Kidney epithelial cell (primary cell): Measurements from ENCODE around the gene EMC6. TPM values are rescaled to one million over a fixed set of nuclear protein-coding genes. Genes with fewer than 3 reads are reported as not detected.
A peak's percentile ranks its signal among the peaks of the same experiment; 100 is the strongest.

Source experiments
- DNase-seq: peaks from one replicate; pipeline ENCODE4 v3.0.0-alpha.2; 2010; ENCODE audit warnings: low read depth
- H3K27me3 ChIP-seq: 2 replicates; pipeline ENCODE4 v1.6.0; 2011; ENCODE audit warnings: low read length; ENCODE audit not compliant: control insufficient read depth, insufficient read depth
- H3K36me3 ChIP-seq: 2 replicates; pipeline ENCODE4 v1.5.1; 2011; ENCODE audit warnings: low read length; ENCODE audit not compliant: control insufficient read depth, insufficient read depth
- H3K4me3 ChIP-seq: 2 replicates; pipeline ENCODE4 v1.5.1; 2011; ENCODE audit warnings: low read depth, mild to moderate bottlenecking, control low read depth, low read length
- total RNA-seq: library from RNA; depleted of rRNA; stranded (reverse); fragments of >200 nt; gene quantifications from 2 replicates; pipeline ENCODE4 v1.2.3, GENCODE V29; 2015
- TF ChIP-seq, protein P1 (sequence below): IDR thresholded peaks from 2 replicates; pipeline ENCODE4 v1.5.1; 2011; ENCODE audit warnings: mild to moderate bottlenecking, moderate library complexity, low read length, control low read depth, inconsistent platforms; ENCODE audit not compliant: insufficient read depth, poor library complexity, severe bottlenecking

EMC6 gene
- total RNA-seq, 1 donor from 2014 or later, result 30.0 TPM

GRCh38 chr17:3647769-3648555 lies 20.6 kb upstream of the EMC6 start:
- Histone ChIP-seq H3K27me3 (no peaks in the 10 kb centered on the region), H3K36me3 (no peaks in the 10 kb centered on the region), H3K4me3 (no peak overlapping the region)
- TF ChIP-seq, protein P1, sequence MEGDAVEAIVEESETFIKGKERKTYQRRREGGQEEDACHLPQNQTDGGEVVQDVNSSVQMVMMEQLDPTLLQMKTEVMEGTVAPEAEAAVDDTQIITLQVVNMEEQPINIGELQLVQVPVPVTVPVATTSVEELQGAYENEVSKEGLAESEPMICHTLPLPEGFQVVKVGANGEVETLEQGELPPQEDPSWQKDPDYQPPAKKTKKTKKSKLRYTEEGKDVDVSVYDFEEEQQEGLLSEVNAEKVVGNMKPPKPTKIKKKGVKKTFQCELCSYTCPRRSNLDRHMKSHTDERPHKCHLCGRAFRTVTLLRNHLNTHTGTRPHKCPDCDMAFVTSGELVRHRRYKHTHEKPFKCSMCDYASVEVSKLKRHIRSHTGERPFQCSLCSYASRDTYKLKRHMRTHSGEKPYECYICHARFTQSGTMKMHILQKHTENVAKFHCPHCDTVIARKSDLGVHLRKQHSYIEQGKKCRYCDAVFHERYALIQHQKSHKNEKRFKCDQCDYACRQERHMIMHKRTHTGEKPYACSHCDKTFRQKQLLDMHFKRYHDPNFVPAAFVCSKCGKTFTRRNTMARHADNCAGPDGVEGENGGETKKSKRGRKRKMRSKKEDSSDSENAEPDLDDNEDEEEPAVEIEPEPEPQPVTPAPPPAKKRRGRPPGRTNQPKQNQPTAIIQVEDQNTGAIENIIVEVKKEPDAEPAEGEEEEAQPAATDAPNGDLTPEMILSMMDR, result peak; percentile 76
- DNase-seq, result no peak

DNA sequence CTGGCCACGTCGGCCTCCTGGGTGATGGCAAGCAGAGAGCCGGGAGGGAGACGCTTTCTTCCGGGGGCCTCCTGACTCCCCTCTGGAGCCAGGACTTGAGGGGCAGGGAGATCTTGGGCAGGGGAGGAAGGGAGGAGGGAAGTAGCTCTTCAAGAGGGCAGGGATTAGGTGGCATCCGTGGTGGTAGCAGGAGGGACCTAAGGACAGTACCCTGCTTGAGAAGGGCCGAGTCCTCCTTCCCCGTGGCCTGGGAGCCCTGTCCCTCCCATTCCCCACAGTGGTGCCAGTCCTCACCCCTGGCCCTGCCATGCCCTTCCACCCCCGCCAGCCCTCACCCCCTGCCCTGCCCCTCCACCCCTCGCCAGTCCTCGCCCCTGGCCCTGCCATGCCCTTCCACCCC lies 12.8 kb upstream of the EMC6 start:
- Histone ChIP-seq H3K36me3 (no peaks in the 10 kb centered on the region), H3K27me3 (no peaks in the 10 kb centered on the region), H3K4me3 (no peak overlapping the region)
- no peak for DNase-seq
- TF ChIP-seq, protein P1, result no peak

GRCh38 chr17:3656353-3656752 lies 12.3 kb upstream of the EMC6 start:
- TF ChIP-seq, protein P1, result no peak
- Histone ChIP-seq H3K36me3 (no peaks in the 10 kb centered on the region), H3K27me3 (no peaks in the 10 kb centered on the region), H3K4me3 (no peak overlapping the region)
- no peak for DNase-seq

GRCh38 chr17:3656755-3657587 lies 11.6 kb upstream of the EMC6 start:
- H3K4me3 ChIP-seq, result no peak overlapping the region

DNA sequence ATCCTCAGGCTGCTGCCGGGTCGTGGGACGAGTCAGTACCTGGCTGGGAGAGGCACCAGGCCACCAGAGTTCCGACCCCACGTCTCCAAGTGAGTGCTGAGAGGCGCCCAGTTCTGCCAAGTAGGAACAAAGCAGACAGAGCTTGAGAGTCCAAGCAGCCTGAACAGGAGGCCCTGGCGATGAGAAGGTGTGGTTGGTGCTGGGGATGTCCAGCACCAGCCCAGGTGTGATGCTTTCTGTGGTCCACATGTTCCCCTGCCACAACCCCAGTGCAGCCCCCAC lies 11.1 kb upstream of the EMC6 start:
- TF ChIP-seq, protein P1, result no peak

More at GRCh38 chr17:3656755-3657587, 11.6 kb upstream of the EMC6 start:
- TF ChIP-seq, protein P1, result no peak
- H3K36me3 ChIP-seq, result no peaks in the 10 kb centered on the region
- DNase-seq, result no peak
- H3K27me3 ChIP-seq, result no peaks in the 10 kb centered on the region

More for the DNA sequence above, 11.1 kb upstream of the EMC6 start:
- no peaks in the 10 kb centered on the region for H3K27me3 ChIP-seq
- no peak for DNase-seq
- peaks cover 1% of the 10 kb centered on the region for H3K36me3 ChIP-seq
- no peak overlapping the region for H3K4me3 ChIP-seq
